HEK293 (cell line): ENCODE data around the gene EGFLAM.

ENCODE experiments used
- CTCF ChIP-seq: fragments of 450-650 bp; formaldehyde crosslinking; IDR thresholded peaks from 2 replicates; pipeline ENCODE4 v1.5.1; 2016; ENCODE audit warnings: missing biosample characterization, missing genetic modification characterization
- HOXC10 ChIP-seq: sonication (generic); formaldehyde crosslinking; IDR thresholded peaks from 2 replicates; pipeline ENCODE4 v1.8.1; 2023; ENCODE audit warnings: mild to moderate bottlenecking, missing genetic modification reagents
- RBAK ChIP-seq: fragments of 450-650 bp; formaldehyde crosslinking; IDR thresholded peaks from 2 replicates; pipeline ENCODE4 v1.5.1; 2016; ENCODE audit warnings: missing biosample characterization, missing genetic modification characterization
- REST ChIP-seq: fragments of 450-650 bp; formaldehyde crosslinking; IDR thresholded peaks from 2 replicates; pipeline ENCODE4 v1.5.1; 2016; ENCODE audit warnings: missing biosample characterization, missing genetic modification characterization
- ZBTB17 ChIP-seq: fragments of 450-650 bp; formaldehyde crosslinking; IDR thresholded peaks from 2 replicates; pipeline ENCODE4 v1.5.1; 2016; ENCODE audit warnings: missing biosample characterization, missing genetic modification characterization
- ZBTB7A ChIP-seq: fragments of 450-650 bp; formaldehyde crosslinking; IDR thresholded peaks from 2 replicates; pipeline ENCODE4 v1.5.1; 2016; ENCODE audit warnings: low read depth, missing biosample characterization, missing genetic modification characterization
- ZNF148 ChIP-seq: fragments of 450-650 bp; formaldehyde crosslinking; IDR thresholded peaks from 2 replicates; pipeline ENCODE4 v1.5.0; 2017; ENCODE audit warnings: missing biosample characterization, missing genetic modification characterization, borderline replicate concordance
- ZNF354C ChIP-seq: fragments of 450-650 bp; formaldehyde crosslinking; IDR thresholded peaks from 2 replicates; pipeline ENCODE4 v1.5.1; 2016; ENCODE audit warnings: missing biosample characterization, missing genetic modification characterization, low read depth, borderline replicate concordance
- ZNF624 ChIP-seq: fragments of 450-650 bp; formaldehyde crosslinking; IDR thresholded peaks from 2 replicates; pipeline ENCODE4 v1.5.1; 2017; ENCODE audit warnings: missing biosample characterization, missing genetic modification characterization
- ZNF701 ChIP-seq: fragments of 450-650 bp; formaldehyde crosslinking; IDR thresholded peaks from 2 replicates; pipeline ENCODE4 v1.5.1; 2016; ENCODE audit warnings: missing biosample characterization, missing genetic modification characterization

- TF ChIP-seq RBAK (tag by site-specific recombination) (no peak), ZNF624 (tag by site-specific recombination) (no peak), ZBTB17 (tag by site-specific recombination) (no peak), CTCF (tag by site-specific recombination) (no peak), ZNF148 (tag by site-specific recombination) (no peak), ZNF354C (no peak), ZBTB7A (tag by site-specific recombination) (no peak), ZNF701 (tag by site-specific recombination) (no peak), REST (tag by site-specific recombination) (no peak), HOXC10 (CRISPR knock-in tag) (no peak)
Measured at GRCh38 chr5:38228914-38229313, 29.4 kb upstream of the EGFLAM start.
